GM13976 (cell line): Measurements from ENCODE around the gene SRPK3.

ENCODE experiments used
- DNase-seq: peaks from one replicate; pipeline ENCODE4 v3.0.0; 2012; ENCODE audit warnings: low spot score
- in situ Hi-C: fragments of 300-500 bp; cut with MboI; formaldehyde crosslinking; loops from one replicate; pipeline ENCODE4 v1.12.0; 2022; ENCODE audit warnings: low sequenced_read_pairs, mixed read lengths, inconsistent platforms; ENCODE audit not compliant: unreplicated experiment
- TF ChIP-seq, protein P1 (sequence below): IDR thresholded peaks from 2 replicates; pipeline ENCODE4 v1.5.1; 2012; ENCODE audit warnings: borderline replicate concordance, mild to moderate bottlenecking; ENCODE audit not compliant: insufficient read depth; ENCODE audit errors: extremely low read depth, missing control alignments, control extremely low read depth

SRPK3 gene

DNA sequence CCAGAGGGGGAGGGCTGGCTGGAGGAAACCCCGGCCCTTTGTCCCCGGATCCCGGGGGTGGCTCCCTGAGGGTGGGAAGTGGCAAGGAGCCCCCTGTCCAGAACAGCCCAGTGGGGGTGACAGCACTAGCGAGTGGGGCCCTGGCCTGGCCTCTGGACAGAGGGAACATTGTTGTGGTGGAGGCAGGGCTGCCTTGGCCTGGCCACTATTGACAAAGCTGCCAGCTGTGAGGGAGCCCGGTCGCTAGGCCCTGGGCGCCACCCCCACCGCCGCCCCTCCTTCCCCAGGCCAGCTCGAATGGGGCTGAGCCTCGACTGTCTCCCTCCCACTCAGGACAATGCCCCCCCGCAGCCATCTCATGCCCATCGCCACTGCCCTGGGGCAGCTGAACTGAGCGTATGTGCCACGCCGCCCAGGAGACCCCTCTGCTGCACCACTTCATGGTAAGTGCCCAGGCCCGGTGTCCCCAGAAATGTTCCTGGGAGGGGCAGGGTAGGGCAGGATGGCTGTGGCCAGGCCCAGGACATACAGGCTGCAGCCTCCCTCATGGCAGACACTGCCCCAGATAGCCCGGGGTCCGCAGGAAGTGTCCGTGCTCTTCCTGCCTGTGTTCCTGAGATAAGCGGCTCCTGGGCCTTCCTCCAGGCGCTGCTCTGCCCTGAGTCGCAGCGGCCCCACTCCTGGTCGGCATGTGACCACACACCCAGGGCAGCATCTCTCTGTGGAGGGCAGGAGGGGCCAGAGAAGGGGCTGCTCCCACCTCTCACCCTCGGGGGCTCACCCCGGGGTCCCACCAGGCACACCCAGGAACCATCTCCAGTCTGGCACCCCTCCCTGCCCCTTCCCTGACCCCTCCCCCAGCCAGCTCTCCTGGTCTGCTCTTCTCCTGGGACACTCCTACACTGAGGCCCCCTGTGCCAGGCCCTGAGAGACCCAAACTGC is 15.4 kb upstream of the SRPK3 start:
- DNase-seq = peak; percentile 21
- TF ChIP-seq, protein P1, sequence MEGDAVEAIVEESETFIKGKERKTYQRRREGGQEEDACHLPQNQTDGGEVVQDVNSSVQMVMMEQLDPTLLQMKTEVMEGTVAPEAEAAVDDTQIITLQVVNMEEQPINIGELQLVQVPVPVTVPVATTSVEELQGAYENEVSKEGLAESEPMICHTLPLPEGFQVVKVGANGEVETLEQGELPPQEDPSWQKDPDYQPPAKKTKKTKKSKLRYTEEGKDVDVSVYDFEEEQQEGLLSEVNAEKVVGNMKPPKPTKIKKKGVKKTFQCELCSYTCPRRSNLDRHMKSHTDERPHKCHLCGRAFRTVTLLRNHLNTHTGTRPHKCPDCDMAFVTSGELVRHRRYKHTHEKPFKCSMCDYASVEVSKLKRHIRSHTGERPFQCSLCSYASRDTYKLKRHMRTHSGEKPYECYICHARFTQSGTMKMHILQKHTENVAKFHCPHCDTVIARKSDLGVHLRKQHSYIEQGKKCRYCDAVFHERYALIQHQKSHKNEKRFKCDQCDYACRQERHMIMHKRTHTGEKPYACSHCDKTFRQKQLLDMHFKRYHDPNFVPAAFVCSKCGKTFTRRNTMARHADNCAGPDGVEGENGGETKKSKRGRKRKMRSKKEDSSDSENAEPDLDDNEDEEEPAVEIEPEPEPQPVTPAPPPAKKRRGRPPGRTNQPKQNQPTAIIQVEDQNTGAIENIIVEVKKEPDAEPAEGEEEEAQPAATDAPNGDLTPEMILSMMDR = no peak
- in situ Hi-C loops = no loop called here

DNA sequence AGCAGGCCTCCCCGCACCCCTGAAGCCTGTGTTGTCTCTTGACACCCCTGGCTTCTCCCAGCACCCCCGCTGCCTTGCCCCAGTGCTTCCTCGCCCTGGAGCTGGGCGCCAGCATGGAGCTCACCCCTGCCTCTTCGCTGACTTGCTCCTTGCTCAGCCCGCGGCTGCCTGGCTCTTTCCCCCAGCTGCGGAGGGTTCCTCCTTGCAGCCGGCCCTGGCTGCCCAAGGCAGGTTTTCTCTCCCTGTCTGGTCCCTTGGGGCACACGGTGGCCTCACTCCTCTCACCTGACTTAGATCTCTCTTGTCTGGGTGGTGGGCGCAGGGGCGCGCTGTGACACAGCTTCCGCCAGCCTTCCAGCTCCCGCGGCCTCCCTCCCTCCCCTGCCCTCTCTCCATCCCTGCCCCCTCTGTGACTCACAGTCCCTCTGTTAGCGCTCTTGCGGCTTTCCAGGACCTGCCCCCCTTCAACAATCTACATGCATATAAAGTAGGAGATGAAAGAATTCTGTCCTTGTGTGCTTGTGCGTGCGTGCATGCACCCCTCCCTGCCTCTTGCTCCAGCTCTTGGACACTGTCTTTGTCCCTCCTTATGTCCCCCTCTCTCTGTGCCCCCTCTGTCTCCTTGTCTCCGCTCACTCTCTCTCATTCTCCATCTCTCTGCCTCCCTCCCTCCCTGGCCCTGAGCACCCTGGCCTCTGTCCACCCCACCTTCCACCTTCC is 14.6 kb upstream of the SRPK3 start:
- TF ChIP-seq, protein P1 = no peak
- peak; percentile 37 for DNase-seq
- in situ Hi-C loops = no loop called here

DNA sequence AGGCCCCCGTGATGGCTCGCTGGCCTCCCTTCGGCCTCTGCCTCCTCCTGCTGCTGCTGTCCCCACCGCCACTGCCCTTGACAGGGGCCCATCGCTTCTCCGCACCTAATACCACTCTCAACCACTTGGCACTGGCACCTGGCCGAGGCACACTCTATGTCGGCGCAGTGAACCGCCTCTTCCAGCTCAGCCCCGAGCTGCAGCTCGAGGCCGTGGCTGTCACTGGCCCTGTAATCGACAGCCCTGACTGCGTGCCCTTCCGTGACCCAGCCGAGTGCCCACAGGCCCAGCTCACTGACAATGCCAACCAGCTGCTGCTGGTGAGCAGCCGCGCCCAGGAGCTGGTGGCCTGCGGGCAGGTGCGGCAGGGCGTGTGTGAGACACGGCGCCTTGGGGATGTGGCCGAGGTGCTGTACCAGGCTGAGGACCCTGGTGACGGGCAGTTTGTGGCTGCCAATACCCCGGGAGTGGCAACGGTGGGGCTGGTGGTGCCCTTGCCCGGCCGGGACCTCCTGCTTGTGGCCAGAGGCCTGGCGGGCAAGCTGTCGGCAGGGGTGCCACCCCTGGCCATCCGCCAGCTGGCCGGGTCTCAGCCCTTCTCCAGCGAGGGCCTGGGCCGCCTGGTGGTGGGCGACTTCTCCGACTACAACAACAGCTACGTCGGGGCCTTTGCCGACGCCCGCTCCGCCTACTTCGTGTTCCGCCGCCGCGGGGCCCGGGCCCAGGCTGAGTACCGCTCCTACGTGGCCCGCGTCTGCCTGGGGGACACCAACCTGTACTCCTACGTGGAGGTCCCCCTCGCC is 13.8 kb upstream of the SRPK3 start:
- in situ Hi-C loops = no loop called here
- TF ChIP-seq, protein P1 = no peak
- peak; percentile 12 for DNase-seq

DNA sequence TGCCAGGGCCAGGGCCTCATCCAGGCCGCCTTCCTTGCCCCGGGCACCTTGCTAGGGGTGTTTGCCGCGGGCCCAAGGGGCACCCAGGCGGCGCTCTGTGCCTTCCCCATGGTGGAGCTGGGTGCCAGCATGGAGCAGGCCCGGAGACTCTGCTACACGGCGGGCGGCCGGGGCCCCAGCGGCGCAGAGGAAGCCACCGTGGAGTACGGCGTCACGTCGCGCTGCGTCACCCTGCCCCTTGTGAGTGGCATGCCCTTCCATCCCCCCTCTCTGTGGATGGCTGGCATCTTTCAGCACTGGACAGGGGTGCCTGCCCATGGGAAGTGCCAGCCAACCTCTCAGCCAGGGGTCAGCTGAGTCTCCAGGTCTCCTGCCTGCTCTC is 13.2 kb upstream of the SRPK3 start:
- TF ChIP-seq, protein P1 = no peak
- in situ Hi-C loops = no loop called here
- no peak for DNase-seq

DNA sequence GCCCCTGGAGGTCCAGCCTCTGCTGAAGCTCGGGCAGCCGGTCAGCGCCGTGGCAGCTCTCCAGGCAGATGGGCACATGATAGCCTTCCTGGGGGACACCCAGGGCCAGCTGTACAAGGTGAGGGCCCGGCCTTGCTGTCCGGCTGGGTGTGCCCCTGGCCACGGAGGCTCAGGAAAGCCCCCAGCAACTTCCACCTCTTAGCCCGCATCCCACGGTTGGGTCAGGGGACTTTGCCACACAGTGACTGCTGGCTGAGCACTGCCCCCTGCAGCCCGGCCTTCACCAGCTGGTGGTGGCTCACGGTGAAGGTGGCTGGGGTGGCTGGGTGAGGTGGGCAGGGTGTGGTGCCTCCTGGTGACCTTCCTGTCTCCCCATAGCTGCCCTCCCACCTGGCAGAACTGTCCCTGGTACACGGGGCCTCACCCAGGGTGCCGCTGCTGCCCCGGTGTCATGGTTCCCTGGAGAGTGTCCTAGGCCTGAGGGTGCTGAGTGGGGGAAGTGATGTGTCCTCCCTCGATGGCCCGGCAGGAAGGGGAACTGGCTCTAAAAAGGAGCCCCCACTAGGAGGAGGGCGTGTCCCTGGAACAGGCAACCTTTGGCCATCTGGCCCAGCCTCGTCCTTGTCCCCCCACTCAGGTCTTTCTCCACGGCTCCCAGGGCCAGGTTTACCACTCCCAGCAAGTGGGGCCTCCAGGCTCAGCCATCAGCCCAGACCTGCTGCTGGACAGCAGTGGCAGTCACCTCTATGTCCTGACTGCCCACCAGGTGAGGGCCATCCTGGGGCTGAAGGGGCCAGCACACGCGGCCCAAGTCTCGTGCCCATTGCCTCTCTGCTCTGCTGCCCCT is 12.3 kb upstream of the SRPK3 start:
- in situ Hi-C loops = no loop called here
- TF ChIP-seq, protein P1 = no peak
- DNase-seq = peak; percentile 34
